Glomerular visceral epithelial cell (primary cell): ENCODE results near the gene SND1.

ENCODE experiments used
- DNase-seq: peaks from one replicate; pipeline ENCODE4 v3.0.0-alpha.2; 2016; ENCODE audit errors: extremely low spot score

SND1 gene

DNA sequence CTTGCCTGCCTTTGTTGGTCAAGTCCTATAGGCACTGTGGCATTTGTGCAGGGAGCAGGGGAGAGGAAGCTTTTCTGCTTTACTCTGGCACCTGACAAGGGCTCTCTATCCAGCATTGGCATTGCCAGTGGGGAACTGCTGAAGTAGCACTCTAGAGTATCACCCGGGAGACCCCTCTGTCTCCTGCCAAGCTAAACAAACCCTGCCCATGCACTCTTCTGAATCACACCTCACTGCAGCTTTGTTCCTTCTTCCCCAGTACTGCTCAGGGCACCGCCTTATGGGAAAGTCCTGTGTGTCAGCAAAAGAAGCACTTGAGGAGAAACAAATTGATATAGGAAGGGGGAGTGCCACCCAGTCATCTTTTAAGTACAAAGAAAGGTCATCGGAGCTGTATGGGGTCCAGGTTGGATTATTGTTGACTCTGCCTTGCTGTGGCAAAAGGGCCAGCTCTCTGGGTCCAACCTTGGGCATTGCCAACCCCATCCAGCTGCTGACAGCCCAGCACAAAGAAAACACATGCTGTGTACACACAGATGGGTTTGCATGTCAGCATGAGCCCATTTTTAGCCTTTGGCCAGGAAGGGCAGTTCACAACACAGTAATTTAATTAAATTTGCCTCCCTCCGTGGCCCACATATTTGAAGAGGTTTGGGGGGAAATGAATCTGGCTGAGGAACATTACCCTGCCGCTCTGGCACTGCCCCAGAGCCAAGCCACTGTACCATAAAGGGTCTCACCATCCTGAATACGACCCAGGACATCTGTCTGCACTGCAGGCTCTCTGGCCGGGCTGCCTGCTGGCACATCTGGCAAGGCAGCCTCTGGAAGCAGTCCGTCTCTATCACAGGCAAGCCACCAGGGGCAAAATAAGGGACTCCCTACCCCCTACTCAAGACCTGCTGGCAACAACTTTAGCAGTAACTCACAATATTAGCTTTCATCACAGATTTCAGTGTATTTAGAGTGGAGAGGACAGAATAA, 366.2 kb downstream of the SND1 start:
- DNase-seq = peak; percentile 45

DNA sequence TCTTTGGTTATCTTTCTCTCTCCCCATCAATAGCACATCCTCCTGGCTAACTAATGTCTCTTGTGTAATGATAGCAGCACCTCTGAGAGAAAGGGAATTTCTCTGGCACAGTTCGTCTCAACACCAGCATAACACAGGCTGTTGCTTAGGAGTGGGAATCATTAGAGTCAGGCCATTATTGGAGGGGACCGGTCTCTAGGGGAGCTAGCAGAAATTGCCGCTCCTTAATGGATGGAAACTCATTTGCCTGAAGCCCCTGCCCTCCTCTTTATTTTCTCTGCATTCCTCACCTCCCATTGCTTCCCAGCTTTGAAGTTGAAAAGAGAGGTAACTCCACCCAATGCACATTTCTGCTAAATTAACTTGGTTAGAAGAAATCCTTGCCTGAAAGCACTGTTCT, 367.3 kb downstream of the SND1 start:
- no peak for DNase-seq

DNA sequence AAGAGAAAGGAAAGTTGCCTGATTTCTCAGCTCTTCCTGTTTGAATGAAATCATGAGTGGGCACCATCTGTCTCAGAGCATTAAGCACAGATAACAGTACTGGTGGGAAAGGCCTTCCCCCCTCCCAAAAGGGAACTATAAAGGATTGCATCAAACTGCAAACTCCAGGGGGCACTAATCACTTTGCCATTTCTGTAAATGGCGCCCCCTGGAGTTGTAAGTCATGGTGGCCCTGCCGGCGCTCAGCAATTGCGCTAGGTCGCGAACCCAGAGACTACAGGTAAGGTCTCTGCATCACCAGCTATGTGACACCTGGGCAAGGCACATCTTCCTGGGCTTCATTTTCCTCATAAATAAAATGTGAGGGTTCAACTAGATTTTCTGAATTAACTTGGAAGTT, 368.2 kb downstream of the SND1 start:
- no peak for DNase-seq

DNA sequence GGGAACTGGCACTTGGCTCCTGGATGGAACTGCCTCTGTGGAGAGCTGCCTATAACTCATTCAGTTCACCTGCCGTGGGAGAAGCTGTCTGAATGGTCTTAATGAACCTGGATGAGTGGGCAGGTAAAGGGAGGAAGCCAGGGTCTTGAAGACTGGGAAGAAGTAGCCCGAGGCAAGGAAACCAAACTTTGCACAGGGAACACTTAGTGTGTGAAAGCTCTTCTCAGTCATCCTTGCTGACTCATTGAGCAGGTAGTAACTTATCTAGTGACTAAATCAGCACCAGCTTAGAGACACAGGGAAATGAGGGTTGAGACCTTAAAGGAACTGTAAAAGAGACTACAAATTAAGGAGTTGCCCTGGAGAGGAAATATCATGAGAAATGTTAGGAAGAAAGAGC, 369.4 kb downstream of the SND1 start:
- DNase-seq = peak; percentile 41

DNA sequence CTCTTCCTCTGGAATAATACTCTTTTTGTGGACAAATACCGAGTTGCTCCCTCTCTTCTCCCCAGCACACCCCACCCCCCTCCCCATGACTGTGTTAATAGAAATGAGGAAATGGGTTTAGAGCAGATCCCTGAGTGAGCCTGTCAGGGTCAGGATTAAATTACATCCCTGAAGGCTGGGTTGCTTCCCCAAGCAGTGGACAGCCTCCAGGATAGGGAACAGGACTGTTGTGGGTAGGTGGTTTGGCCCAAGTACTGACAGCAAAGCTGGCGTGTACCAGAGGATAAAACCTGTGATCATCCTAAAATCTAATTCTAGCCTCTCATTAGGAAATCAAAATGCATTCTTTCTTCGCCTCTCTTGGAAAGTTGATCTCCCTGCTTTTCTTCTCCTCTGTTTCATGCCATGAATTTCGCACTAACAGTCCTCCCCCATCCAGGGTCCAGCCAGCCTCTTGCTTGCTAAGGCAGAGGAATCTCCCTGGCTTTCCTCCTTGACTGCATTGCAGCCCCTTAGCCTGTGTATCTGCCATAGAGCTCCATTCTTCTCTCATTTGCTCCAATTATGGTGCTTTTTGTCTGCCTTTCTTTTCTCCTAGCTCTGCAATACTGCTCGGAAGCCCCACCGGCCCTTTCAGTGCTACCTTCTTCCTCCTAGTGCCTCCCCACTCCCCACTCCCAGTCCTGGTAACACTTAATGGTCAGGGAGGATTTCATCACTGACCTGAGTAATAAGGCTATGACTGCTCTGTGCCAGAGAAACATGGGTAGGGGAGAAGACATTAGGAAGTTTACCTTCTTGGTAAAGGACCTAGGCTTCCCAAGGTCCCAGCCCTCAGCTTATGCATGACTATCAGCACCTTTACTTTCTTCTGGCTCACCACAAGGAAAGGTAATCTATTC, 370.9 kb downstream of the SND1 start:
- DNase-seq = peak; percentile 48

DNA sequence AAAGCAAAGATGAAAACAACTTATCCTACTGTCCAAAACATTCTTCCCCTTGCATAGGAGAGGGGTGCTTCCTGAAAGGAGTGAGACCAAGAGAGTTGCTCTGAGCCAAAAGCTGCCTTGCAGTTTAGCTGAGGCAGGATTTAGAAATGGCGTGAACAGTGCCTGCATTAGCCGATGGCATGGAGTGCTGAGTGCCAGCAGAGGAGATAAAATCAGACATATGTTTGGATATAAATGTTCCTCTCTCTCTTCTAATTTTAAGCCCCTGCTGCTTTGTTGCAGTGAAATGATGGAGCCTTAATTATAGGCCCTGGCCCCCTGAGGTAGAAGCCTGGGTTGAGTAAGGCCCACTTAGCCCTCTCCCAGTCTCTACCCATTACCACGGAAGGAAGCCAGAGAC, 372.2 kb downstream of the SND1 start:
- no peak for DNase-seq

DNA sequence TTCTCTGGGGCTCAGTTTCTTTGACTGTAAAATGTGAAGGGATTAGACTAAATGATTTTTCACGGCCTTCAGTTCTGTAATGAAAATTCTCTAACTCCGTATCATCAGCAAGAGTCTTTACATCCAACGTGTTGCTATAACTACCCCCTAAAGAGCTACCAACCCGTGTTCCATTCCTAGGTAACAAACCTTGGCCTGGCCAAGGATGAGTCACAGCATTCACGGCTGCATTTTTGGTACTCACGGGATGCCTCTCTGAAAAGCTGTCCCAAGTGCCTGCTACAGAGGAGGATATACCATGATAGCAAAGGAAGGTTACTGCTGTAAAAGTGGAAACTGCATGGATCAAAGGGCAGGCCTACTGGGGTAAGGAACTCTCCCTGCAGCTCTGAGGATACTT, 373.4 kb downstream of the SND1 start:
- peak; percentile 45 for DNase-seq

DNA sequence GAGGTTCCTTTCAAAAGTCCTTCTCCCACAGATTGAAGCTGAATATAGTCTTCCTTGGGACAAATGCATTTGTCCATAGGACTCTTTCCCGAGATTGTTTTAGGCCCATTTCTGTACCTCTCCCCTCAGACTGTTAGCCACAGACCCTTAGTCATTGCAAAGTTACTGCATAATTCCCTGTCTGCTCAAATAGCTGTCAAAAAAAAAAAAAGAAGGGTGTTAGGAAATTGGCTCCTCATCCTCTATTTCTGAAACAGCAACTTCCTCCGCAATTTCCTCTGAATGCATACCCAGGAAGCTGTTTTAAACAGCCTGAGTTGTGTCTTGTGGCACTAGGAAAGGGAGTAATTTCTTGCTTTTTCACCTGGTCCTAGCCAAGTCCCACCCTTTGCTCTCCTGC, 373.8 kb downstream of the SND1 start:
- no peak for DNase-seq

DNA sequence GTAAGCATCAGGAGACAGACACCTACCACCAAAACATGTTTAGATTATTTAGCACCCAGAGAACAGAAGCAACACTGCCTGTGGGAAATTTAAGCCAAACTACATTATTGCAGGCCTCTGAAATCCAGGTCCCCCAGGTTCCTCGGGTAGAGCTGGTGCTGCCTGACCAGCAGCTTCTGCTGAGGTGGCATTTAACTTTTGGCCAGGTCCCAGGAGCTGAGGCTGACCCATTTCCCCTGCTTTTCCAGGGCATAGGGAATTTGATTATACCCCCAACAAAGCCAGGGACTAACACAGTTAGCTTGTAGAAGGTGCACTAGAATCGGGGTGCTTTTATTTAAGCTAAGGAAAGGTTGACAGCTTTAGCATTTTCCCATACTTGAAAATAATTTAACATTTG, 374.6 kb downstream of the SND1 start:
- DNase-seq = no peak

DNA sequence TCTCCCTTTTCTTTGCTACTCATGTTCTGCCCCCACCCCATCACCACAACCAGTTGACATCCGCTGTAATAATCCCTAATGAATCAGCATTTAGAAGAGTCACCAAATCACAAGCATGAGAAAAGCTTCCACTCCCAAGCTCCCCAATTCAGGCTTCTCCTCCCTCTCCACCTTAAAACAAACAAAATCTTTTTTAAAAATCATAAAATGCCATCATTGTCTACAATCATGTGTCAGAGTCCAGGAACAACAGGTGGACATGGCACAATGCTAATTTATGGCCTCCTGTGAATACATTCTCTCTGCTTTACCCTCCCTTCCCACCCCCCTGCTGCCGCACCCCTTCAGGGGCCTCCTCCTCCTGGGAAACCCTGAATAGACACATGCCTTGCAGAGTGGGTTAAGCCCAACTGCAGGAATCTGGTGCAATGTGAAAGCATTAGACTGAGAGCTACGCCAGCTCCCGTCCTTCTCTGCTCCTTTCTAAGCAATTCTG, 375.5 kb downstream of the SND1 start:
- no peak for DNase-seq

DNA sequence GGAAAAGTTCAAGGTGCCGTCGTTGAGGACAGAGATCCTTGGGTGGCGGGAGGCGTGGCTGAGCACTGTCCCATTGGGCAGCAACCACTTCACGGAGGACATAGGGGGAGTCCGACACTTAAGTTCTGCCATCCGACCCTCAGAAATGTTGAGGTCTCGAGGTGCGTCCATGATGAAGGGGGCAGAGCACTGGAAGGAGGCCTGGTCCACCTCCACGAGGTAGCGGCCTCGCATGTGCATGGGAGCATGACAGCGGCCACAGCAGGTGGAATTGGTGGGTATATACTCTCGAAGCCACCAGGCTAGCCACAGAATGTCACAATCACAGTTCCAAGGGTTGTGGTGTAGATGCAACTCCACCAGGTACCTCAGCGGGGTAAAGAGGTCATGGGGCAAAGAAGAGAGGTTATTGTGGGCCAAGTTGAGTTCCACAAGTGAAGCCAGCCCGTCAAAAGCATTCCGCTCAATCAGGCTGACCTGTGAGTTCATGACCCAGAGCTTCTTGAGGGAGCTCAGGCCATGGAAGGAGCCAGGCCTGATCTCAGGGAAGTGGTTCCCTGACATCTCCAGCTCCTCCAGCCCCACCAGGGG, 377.5 kb downstream of the SND1 start:
- no peak for DNase-seq

DNA sequence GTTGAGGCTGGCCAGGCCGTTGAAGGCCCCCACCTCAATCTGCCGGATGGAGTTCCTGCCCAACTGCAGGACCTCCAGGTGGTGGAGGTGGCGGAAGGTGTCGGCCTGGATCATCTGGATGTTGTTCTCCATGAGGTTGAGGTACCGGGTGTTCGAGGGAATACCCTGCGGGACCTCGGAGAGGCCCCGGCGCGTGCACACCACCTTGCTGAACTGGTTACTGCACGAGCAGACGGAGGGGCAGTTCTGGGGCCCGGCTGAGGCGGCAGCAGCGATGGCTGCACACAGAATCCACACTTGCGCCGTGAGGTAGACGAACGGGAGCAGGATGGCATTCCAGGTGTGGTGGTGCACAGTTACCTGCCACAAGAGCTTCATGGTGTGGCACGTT, 378.3 kb downstream of the SND1 start:
- DNase-seq = no peak

DNA sequence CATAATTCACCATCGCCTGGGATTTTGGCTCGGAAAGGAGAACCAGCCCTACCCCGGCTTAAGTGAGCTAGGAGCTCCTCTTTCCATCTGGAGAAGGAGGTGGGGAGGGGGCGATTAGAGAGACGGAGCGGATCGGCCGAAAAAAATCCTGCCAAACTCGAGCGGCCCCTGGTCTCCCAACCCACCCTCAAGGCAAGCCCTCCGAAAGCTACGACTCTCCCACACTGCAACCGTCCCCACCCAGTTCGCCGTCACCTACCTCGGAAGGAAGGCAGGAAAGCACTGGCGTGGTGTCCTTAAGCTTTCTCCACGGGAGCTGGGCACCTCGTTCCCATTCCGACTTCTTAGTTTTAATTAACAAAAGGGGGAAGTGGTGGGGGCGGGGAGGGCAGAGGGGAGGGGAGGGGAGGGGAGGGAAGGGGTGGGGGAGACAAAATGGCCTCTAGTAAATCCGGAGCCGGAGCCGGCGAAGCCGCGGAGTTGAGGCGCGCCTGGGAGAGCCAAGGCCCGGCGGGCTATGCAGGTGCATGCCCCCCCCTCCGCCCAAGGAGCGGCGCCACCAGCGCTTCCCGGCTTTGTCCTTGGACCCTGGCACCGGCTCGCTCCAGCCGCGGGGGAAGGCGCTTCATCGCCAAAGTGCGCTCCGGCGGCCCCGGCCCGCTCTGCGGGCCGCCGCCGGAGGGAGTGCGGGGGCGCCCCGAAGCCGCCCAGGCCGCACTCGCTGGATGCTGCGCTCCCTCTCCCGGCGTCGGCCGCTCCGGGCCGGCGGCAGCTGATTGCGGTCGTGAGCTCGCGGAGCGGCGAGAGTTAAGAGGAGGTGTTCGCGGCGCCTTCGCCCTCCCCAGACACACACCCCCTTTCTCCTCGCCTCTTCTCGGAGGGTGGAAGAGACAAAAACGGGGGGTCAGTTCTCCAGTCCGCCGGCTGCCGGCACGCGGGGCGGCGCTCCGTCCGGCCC, 378.9 kb downstream of the SND1 start, which contains the start of gene LRRC4:
Gene LRRC4 (minus strand): TSS at position 784 of the 958 bp plus-strand sequence. CDS start 797 bp downstream, outside the sequence.
- peak; percentile 36 for DNase-seq

DNA sequence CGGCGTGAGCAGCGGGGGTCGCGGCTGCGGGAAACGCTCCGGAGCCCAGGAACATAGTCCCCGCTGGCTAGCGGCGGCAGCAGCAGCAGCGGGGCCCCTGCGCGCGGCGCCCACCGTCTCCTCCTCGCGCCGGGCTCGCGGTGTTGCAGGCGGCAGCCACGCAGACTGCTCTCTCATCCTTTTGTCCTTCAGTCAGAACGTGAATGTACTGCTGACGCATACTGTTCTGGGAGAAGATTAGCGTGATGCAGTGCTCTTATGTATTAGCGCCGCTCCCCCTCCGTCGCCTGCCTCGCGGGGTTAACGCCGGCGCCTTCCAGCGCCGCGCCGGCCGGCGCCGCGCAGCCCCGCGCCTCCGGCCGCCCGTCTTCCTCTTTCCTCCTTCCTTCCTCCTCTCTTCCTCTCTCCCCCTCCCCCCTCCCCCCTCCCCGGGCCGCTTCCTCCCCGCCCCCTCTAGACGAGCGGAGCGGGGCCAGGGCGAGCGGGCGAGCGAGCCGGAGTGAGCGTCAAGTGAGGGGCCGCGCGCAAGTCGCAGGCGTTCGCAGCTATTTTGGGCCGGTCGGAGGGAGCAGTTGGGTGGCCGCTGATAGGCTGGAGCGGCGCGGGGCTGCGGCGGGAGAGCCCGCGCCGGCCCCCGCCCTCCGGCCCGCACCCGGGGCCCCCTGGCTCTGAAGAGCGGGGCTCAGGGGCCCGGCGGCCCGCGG, 380.1 kb downstream of the SND1 start:
- DNase-seq = peak; percentile 72

DNA sequence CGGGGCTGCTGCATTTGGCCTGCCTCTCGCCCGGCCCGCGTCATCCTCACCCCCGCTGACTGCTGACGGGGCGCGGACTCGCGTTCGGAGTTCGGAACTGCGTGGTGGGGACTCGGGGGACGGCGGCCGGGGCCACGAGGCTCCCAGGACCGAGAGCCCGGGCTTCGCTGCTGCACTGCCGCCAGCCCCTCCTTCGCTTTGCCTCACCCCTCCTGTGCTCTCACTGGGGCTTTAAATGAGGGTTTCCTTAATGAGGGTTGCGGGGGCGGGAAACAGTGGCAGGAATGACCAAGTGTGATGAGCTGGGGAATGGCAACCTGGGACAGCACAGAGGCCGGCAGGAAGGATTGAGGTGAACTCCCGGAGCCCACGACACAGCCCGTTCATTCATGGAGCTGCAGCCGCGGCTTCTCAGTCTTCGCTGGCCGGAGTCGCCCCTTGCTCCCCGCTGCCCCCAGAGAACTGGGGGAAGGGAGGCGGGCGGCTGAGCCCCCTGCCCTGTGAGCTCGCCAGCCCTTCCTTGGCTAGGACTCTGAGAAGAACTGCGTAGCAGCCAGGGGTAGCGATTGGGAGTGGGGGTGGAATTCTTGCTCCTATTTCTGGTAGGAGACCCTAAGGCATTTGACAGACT, 380.7 kb downstream of the SND1 start:
- DNase-seq = no peak

DNA sequence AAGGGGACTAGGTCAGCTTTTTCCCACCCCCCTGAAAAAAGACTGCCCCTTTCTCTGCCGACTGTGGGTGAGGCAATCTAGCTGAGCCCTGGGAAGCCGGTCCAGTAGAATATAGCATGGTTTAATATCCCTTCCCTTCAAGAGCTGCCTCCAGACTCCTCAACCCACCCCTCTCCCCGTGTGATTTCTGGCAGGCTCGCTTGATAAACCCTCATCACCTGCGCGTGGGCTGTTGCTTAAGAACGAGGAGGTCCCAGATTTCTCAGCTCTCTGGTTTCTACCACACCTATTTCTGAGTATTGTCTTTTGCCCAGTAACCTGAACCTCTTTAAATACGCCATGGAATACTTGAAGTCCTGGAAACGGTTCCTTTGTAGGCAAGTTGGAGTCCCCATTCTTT, 381.3 kb downstream of the SND1 start:
- DNase-seq = no peak

DNA sequence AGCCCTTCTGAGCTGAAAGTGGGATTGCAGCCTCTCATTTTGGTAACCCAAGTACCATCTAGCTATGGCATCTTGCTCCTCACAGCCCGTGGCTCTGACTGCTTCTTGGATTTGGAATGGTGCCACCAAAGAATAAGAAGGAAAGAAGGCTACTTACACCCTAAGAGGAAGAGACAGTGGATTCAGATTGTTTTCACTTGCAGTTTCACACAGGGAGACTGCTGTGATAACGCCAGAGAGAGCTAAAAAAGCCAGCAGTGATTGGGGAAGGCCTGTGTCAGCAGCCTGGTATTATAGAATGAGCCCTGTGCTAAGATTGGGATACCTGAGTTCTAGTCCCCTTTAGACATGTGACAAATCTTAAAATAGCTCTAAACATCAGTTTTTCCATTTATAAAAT, 382.8 kb downstream of the SND1 start:
- no peak for DNase-seq

DNA sequence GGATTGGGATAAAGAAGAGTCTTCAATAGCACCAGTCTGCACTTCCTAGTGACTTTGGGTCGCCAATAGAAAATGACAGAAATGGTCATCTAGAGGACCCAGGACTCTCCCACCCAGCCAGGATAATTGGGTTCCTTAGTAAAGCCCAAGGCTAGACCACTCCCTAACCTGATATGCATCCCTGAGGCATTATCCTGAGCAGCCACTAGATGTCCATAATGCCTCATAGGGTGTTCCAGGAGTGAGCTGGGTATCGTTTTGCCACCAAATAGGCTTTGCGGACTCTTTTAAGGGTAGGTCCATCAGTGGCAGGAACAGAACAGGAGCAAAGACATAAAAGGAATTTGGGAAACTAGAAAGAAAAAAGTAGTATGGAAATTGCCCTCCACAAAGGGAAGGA, 383.7 kb downstream of the SND1 start:
- no peak for DNase-seq

DNA sequence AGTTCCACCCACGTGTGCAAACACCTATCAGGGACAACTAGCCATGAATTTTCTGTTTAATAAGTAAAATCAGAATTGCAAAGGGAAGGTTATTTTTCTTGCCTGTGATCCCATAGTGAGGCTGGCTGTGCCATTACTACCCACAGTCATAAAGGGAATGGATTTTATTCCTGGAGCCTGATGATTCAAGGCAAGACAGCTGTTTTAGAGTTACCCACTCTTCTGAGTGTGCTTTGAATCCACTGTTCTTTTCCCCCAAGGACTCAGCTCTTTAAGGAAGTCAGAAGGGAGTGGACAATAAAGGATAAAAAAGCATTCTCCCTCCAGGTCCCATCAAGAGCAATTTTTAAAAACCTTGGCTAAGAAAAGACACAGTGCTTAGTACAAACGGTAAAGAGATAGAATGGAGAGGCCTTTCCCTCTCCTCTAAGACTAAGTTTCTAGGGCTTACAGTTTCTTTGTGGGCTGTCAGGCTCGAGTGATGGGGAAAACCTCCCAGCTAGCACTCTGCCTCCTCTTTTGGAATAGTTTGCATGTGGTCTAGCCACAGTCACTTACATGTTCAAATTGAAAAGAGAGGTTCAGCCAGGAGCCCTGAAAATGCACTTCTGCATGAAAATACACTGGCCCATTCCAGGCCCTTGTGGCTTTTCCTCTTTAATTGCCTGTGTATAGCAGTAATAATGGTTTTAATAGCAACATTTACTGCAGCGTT, 384.4 kb downstream of the SND1 start:
- no peak for DNase-seq
